ENCODE data around the gene IDI2.

DNA sequence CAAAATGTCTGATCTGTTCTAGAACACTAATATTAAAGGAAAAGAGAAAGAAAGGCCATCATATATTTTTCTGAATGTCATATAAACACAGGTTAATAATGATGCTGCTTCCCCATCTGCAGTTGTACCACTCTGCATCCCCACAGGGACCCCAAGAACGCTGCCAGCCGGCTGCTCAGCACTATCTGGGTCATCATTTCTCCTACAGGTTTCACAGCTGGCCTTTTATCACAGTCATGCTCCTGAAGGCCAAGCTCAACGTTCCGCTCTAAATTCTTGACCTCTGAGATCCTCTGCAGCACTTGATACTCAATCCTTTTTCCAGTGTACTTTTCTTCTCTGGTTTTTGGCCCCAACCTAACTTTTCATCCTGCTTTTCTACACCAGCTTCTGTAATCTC, 18.5 kb upstream of the IDI2 start:
- TF ChIP-seq, protein P1, sequence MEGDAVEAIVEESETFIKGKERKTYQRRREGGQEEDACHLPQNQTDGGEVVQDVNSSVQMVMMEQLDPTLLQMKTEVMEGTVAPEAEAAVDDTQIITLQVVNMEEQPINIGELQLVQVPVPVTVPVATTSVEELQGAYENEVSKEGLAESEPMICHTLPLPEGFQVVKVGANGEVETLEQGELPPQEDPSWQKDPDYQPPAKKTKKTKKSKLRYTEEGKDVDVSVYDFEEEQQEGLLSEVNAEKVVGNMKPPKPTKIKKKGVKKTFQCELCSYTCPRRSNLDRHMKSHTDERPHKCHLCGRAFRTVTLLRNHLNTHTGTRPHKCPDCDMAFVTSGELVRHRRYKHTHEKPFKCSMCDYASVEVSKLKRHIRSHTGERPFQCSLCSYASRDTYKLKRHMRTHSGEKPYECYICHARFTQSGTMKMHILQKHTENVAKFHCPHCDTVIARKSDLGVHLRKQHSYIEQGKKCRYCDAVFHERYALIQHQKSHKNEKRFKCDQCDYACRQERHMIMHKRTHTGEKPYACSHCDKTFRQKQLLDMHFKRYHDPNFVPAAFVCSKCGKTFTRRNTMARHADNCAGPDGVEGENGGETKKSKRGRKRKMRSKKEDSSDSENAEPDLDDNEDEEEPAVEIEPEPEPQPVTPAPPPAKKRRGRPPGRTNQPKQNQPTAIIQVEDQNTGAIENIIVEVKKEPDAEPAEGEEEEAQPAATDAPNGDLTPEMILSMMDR (IDR thresholded peaks at IDR 0.05), result no peak
- TF ChIP-seq POLR2A (IDR thresholded peaks at IDR 0.05), result no peak
